ENCODE data around the gene CST6. TPM values are rescaled to one million over a fixed set of nuclear protein-coding genes. Genes with fewer than 3 reads are reported as not detected.

CST6 gene
- total and polyA plus RNA-seq, 2 of the 4 experiments (the other 2 are of a cell fraction), result 0.54 to 3.0 TPM

GRCh38 chr11:66022401-66023185, 10.8 kb downstream of the CST6 start:
- Histone ChIP-seq H3K18ac (ENCODE audit: low read depth, low read length) (peak overlapping the region; percentile 33; the same call in 1 of the 2 replicates), H3K9me1 (ENCODE audit: insufficient read depth, low read length) (peaks cover 5% of the 10 kb centered on the region; the same call in 1 of the 2 replicates), H3K9ac (ENCODE audit: low read depth, low read length) (no peak overlapping the region; the same call in 1 of the 2 replicates), H2AFZ (replicated peaks; ENCODE audit: low read length, poor library complexity) (peak overlapping the region; percentile 98), H3K4me1 (ENCODE audit: control insufficient read depth, insufficient read depth, low read length) (peaks cover 9% of the 10 kb centered on the region), H2AK9ac (replicated peaks; ENCODE audit: low read depth, low read length, poor library complexity) (peak overlapping the region; percentile 79), H4K20me1 (ENCODE audit: insufficient read depth, low read length) (no peaks in the 10 kb centered on the region), H3K4ac (ENCODE audit: low read depth, low read length) (peak overlapping the region; percentile 86), H4K5ac (ENCODE audit: low read depth, low read length) (peak overlapping the region; percentile 88), H3K27me3 (ENCODE audit: control insufficient read depth, insufficient read depth, low read length) (no peaks in the 10 kb centered on the region; the same call in 1 of the 2 replicates), H4K91ac (ENCODE audit: insufficient read depth, low read depth, low read length) (peak overlapping the region; percentile 76; the same call in 1 of the 2 replicates), H3K79me1 (ENCODE audit: low read depth in 1 of 2, low read length in 2 of 2) (peaks cover 0 to 4% of the 10 kb centered on the region in 2 experiments; a peak in 1 of 4 replicates), H3K14ac (replicated peaks; ENCODE audit: low read depth, low read length) (no peak overlapping the region; the same call in 1 of the 2 replicates), H3K56ac (ENCODE audit: extremely low read depth, insufficient read depth, low read length) (no peak overlapping the region), H3K4me2 (ENCODE audit: low read depth, low read length) (peak overlapping the region; percentile 71), H3K36me3 (ENCODE audit: control insufficient read depth, insufficient read depth, low read length) (no peaks in the 10 kb centered on the region), H2AK5ac (ENCODE audit: low read depth, low read length) (0 out of 2 replicates have a peak overlapping the region, but pooled peaks have one; percentile 17), H3K23ac (ENCODE audit: low read depth, low read length) (no peak overlapping the region), H2BK20ac (ENCODE audit: low read depth, low read length) (no peak overlapping the region), H2BK5ac (ENCODE audit: low read depth, low read length, poor library complexity, severe bottlenecking) (no peak overlapping the region), H4K8ac (ENCODE audit: low read depth in 2 of 2, low read length in 2 of 2) (peak overlapping the region; percentile 62 to 97), H2BK120ac (ENCODE audit: low read depth, low read length) (peak overlapping the region; percentile 72; the same call in 1 of the 2 replicates), H3K9me3 (ENCODE audit: control insufficient read depth, insufficient read depth, low read length) (no peaks in the 10 kb centered on the region), H2BK15ac (ENCODE audit: low read depth, low read length) (no peak overlapping the region), H3K4me3 (ENCODE audit: insufficient read depth, low read depth, low read length) (no peak overlapping the region), H3K27ac (ENCODE audit: insufficient read depth, low read length) (no peak overlapping the region)
- ATAC-seq (ENCODE audit: low read depth), result peak; percentile 95
- WGBS, 2 experiments (ENCODE audit: extremely low coverage in 2 of 2, insufficient read length in 1 of 2), result 18% methylated on average over 16 of the region's 46 CpGs; no CpG with 5 or more reads in 1 of the 2 experiments
- peak; percentile 29 for DNase-seq
- ChIA-PET POLR2A (ENCODE audit: unreplicated experiment) (no interaction called here), CTCF (interaction anchor here (0.6 to 1.8 kb wide), 7 partner anchors 14 to 207 kb away, joined by 3 to 5 read pairs (median 3); partner anchors contain the start of gene SF3B2)
- no TSS peak for BruUV-seq (replicated peaks)
- in situ Hi-C loops (cut with MboI; ENCODE audit: low sequenced_read_pairs) (no loop called here), dilution Hi-C loops (cut with HindIII; ENCODE audit: low sequenced_read_pairs, unreplicated experiment) (no loop called here), intact Hi-C loops (cut with micrococcal nuclease) (no loop called here)
- TF ChIP-seq MXI1 (IDR thresholded peaks at IDR 0.05; ENCODE audit: borderline replicate concordance, low read depth, low read length) (no peak), RFX5 (IDR thresholded peaks at IDR 0.05; ENCODE audit: low read depth, low read length) (no peak), MAZ (IDR thresholded peaks at IDR 0.05; ENCODE audit: borderline replicate concordance, low read depth, low read length) (peak; percentile 74; the same call in 1 of the 2 replicates), BHLHE40 (IDR thresholded peaks at IDR 0.05; ENCODE audit: low read depth, low read length) (no peak), SMC3 (IDR thresholded peaks at IDR 0.05; ENCODE audit: low read depth, low read length) (peak; percentile 49), ELK1 (IDR thresholded peaks at IDR 0.05; ENCODE audit: borderline replicate concordance, low read depth, low read length) (no peak), RCOR1 (IDR thresholded peaks at IDR 0.05; ENCODE audit: insufficient replicate concordance, low read length) (no peak), POLR2A (IDR thresholded peaks at IDR 0.05; ENCODE audit: low read depth, low read length) (no peak), RAD21 (IDR thresholded peaks at IDR 0.05; ENCODE audit: low read length) (peak; percentile 70), CTCF (conservative IDR thresholded peaks at IDR 0.05; ENCODE audit: low read depth, low read length) (peak; percentile 84), MAFK (IDR thresholded peaks at IDR 0.05; ENCODE audit: low read depth, low read length) (no peak), NFE2L2 (IDR thresholded peaks at IDR 0.05; ENCODE audit: low read depth, low read length) (no peak), FOS (IDR thresholded peaks at IDR 0.05; ENCODE audit: low read depth, low read length) (no peak)
- TF ChIP-seq, protein P1, sequence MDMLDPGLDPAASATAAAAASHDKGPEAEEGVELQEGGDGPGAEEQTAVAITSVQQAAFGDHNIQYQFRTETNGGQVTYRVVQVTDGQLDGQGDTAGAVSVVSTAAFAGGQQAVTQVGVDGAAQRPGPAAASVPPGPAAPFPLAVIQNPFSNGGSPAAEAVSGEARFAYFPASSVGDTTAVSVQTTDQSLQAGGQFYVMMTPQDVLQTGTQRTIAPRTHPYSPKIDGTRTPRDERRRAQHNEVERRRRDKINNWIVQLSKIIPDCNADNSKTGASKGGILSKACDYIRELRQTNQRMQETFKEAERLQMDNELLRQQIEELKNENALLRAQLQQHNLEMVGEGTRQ (IDR thresholded peaks at IDR 0.05; ENCODE audit: low read depth, low read length), result no peak

Data from IMR-90 (cell line).